ENCODE results near the gene MYO18A. TPM values are rescaled to one million over a fixed set of nuclear protein-coding genes. Genes with fewer than 3 reads are reported as not detected.
"Not testable (repeated sequence)": the region's sequence is repeated elsewhere in the genome, so short reads cannot be mapped to it uniquely, and the experiment has no call there.

Gene MYO18A
- total RNA-seq, 2 experiments from 2014 or later, result 46.3 to 47.1 TPM

DNA sequence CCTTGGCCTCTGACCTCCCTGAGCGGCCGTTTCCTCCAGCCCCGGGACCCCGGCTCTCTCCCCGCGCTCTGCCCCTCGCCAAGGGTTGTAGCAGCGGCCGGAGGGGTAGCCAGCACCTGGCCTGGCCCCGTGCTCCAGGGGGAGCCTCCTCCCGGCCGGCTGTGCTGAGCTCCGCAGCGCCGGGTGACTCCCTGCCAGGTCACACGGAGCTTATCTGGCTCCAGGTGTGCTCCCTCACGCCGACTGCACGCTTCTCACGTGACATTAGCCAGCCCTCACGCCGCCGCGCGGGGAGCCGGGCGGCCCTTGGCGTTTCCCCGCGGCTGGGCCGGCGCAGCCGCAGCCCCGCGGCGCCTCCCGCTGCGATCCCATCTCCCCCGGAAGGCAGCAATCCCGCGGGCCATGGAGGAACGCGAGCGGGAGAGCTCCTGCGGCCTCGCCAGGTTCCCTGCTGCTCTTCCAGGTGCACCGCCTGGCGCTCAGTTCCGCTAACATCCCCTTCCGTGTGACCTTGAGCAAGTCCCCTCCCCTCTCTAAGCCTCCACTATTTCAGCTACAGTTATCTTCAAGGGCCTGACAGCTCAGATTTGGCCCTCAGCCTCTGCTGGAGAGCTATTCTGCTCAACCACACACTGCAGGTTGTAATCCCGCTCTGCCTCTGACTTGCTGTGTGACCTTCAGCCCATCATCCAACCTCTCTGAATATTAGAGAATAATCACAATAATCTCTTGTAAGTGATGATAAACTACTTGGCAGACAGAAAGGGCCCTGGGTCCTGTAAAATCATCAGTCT, 3.4 kb downstream of the MYO18A start:
- intact Hi-C loops (cut with micrococcal nuclease), result no loop called here
- ChIA-PET POLR2A (interaction anchor here (1.3 to 3.2 kb wide), 8 partner anchors 13 to 225 kb away, joined by 3 to 12 read pairs (median 5); partner anchors contain the start of gene PHF12), CTCF (interaction anchor here (0.6 to 9.2 kb wide), 12 partner anchors 9 to 1533 kb away, joined by 3 to 308 read pairs (median 3); partner anchors contain the start of gene TLCD1)
- Mint-ChIP-seq H3K4me1 (ENCODE audit: low read depth) (peaks cover 36% of the 10 kb centered on the region), H3K27ac (peak overlapping the region; percentile 64), H3K9me3 (no peaks in the 10 kb centered on the region), H3K27me3 (peaks cover 2% of the 10 kb centered on the region), H3K4me3 (peak overlapping the region; percentile 73), H3K36me3 (no peaks in the 10 kb centered on the region)
- DNase-seq, result peak; percentile 69

- Mint-ChIP-seq H3K27ac (no peak overlapping the region), H3K36me3 (no peaks in the 10 kb centered on the region), H3K9me3 (no peaks in the 10 kb centered on the region), H3K4me1 (ENCODE audit: low read depth) (peaks cover 31% of the 10 kb centered on the region), H3K27me3 (no peaks in the 10 kb centered on the region), H3K4me3 (no peak overlapping the region)
- intact Hi-C loops (cut with micrococcal nuclease), result no loop called here
- ChIA-PET POLR2A (interaction anchor here (0.9 to 2.9 kb wide), 2 partner anchors 19 to 26 kb away, joined by 3 to 12 read pairs; no protein-coding TSS in a partner anchor), CTCF (interaction anchor here (0.9 to 9.2 kb wide), 7 partner anchors 10 to 59 kb away, joined by 3 to 308 read pairs (median 11); no protein-coding TSS in a partner anchor)
- DNase-seq, result no peak
Observed at GRCh38 chr17:29175349-29175748, 4.8 kb downstream of the MYO18A start.

DNA sequence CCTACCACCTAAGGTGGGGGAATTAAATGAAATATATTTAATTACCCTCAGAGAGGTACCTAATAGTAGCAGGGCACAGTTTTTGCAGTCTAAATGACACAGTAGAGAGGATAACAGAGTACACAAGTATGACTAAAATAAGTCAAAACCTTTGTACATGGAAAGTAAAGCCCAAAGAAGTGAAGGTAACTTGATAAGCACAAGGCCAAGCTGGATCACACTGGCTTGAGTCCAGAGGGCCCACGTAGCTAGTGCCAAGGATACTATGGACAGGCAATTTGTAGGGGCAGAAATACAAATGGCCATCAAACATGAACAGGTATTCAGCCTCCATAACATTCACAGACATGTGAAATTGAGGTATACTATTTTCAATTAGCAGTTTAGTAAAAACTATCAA, 7.6 kb downstream of the MYO18A start:
- Mint-ChIP-seq H3K36me3 (no peaks in the 10 kb centered on the region), H3K27me3 (no peaks in the 10 kb centered on the region), H3K4me1 (ENCODE audit: low read depth) (peaks cover 12% of the 10 kb centered on the region), H3K27ac (no peak overlapping the region), H3K9me3 (no peaks in the 10 kb centered on the region), H3K4me3 (no peak overlapping the region)
- no peak for DNase-seq
- ChIA-PET CTCF (interaction anchor here (1.2 to 3.7 kb wide), 3 partner anchors 27 to 48 kb away, joined by 3 to 11 read pairs (median 3); no protein-coding TSS in a partner anchor), POLR2A (no interaction called here)
- intact Hi-C loops (cut with micrococcal nuclease), result no loop called here

DNA sequence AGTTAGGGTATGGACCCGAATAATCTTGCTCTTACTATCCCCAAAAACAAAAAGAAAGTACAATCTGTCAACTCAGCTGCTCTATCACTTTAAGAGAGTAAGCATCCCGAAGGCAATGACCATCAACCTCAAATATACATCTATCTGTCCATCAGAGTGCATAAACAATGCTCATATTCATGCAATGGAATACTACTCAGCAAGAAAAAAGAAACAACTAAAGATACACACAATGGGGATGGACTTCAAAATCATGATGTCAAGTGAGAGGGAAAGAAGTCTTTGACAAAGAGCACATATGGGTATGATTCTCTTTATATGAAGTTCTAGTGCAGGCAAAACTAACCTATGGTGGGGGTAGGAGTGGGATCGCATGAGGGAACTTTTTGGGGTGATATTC, 9.5 kb downstream of the MYO18A start:
- no peaks in the 10 kb centered on the region for H3K27me3 Mint-ChIP-seq
- intact Hi-C loops (cut with micrococcal nuclease), result no loop called here
- CTCF ChIA-PET, result interaction anchor here (1.6 kb wide), 1 partner anchor 10 kb away, joined by 4 read pairs; the partner anchor contains the start of gene MYO18A

DNA sequence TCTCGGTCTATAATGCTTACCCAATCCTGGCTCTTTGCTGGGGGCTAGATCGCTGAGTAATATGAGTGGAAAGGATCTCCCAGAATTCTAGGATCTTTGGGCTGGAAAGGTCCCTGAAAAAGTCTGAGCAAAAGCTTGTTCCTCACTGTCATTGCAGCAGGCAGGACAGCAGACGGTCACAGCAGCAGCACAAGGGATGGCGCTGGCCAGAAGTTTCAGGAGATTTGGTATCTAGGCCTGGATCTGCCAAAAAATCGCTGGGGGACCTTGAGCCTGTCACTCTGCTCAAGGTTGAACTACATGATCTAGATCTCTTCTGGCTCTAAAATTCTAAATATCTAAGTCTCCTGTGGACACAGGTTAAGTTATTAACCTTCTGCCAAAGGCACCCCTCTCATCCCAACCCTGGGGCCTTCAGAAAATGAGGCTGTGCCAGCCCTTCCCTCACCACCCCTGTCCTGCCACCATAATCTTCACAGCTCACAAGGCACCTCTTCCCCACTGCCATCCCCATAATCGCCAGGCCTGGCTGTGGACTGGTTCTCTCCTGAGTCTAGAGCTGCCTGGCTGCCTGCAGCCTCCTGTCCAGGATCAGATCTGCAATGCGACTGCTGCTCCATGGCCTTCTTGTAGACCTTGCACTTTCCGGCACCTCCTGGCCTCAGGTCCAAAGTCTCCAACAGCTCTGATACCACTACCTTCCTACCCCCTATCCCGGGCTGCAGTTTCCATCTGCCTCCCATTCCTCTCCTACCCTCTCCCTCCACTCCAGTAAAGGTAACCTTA, 10.2 kb downstream of the MYO18A start:
- H3K27ac Mint-ChIP-seq, result no peak overlapping the region
- intact Hi-C loops (cut with micrococcal nuclease), result no loop called here
- no peak overlapping the region for H3K4me3 Mint-ChIP-seq
- H3K36me3 Mint-ChIP-seq, result peaks cover 7% of the 10 kb centered on the region
- no peaks in the 10 kb centered on the region for H3K27me3 Mint-ChIP-seq
- POLR2A ChIA-PET, result no interaction called here
- CTCF ChIA-PET, result interaction anchor here (1.0 to 1.6 kb wide), 2 partner anchors 10 kb away, joined by 3 to 4 read pairs; partner anchors contain the start of gene MYO18A
- no peaks in the 10 kb centered on the region for H3K9me3 Mint-ChIP-seq
- no peaks in the 10 kb centered on the region for H3K4me1 Mint-ChIP-seq (ENCODE audit: low read depth)
- no peak for DNase-seq

More for the DNA sequence above, 9.5 kb downstream of the MYO18A start:
- no peak overlapping the region for H3K4me3 Mint-ChIP-seq
- no peaks in the 10 kb centered on the region for H3K4me1 Mint-ChIP-seq (ENCODE audit: low read depth)
- no peak overlapping the region for H3K27ac Mint-ChIP-seq
- H3K9me3 Mint-ChIP-seq, result no peaks in the 10 kb centered on the region
- POLR2A ChIA-PET, result no interaction called here
- peaks cover 7% of the 10 kb centered on the region for H3K36me3 Mint-ChIP-seq
- no peak for DNase-seq

DNA sequence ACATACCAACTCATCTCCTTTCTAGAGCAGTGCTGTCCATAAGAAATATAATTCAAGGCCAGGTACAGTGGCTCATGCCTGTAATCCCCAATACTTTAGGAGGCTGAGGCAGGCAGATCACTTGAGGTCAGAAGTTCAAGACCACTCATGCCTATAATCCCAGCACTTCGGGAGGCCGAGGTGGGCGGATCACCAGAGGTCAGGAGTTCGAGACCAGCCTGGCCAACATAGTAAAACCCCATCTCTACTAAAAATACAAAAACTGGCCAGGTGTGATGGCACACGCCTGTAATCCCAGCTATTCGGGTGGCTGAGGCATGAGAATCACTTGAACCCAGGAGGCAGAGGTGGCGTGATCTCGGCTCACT, 11.5 kb downstream of the MYO18A start:
- intact Hi-C loops (cut with micrococcal nuclease); POLR2A ChIA-PET; H3K36me3 Mint-ChIP-seq; H3K4me3 Mint-ChIP-seq; H3K27ac Mint-ChIP-seq; H3K4me1 Mint-ChIP-seq (ENCODE audit: low read depth); H3K9me3 Mint-ChIP-seq; DNase-seq; H3K27me3 Mint-ChIP-seq: not testable (repeated sequence)
- CTCF ChIA-PET, result interaction anchor here (1.0 kb wide), 1 partner anchor 11 kb away, joined by 3 read pairs; the partner anchor contains the start of gene MYO18A

DNA sequence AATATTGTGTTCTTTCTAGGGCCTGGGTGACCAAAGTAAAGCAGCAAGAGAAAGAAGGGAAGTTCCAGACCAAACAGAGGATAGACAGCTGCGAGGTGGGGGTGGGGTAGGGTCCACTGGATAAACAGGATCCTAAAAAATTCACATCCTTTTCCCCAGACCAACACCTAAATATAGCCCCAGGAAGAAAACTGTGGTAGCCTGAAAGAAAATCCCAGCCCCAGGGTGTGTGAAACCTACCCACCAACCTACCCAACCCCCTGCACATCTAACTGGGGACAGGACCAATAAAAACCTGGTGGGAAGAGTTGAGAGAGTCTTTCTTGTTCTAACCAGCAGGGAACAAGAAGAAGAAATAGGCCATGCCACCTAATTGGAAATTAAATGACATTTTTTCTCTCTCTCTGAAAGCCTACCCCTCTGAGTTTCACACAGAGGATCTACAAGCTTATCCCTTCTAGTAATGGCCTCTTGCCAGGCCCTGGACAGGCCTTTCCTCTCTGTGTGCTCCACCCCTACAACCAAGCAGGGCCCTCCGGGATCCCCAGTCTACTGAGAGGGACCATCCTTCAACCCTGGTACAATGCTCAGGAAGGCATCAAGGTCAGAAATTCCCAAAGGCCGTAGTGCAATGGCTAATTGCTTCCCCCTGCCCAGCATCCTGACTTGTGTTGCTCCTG, 12.0 kb downstream of the MYO18A start:
- H3K27me3 Mint-ChIP-seq, result no peaks in the 10 kb centered on the region
- H3K36me3 Mint-ChIP-seq, result peaks cover 7% of the 10 kb centered on the region
- H3K27ac Mint-ChIP-seq, result no peak overlapping the region
- no peak for DNase-seq
- POLR2A ChIA-PET, result no interaction called here
- H3K9me3 Mint-ChIP-seq, result no peaks in the 10 kb centered on the region
- CTCF ChIA-PET, result interaction anchor here (1.1 to 5.3 kb wide), 3 partner anchors 10 to 44 kb away, joined by 3 to 43 read pairs (median 5); partner anchors contain the start of gene MYO18A
- intact Hi-C loops (cut with micrococcal nuclease), result no loop called here
- no peaks in the 10 kb centered on the region for H3K4me1 Mint-ChIP-seq (ENCODE audit: low read depth)
- H3K4me3 Mint-ChIP-seq, result no peak overlapping the region

- POLR2A ChIA-PET, result no interaction called here
- H3K4me1 Mint-ChIP-seq (ENCODE audit: low read depth), result no peaks in the 10 kb centered on the region
- H3K4me3 Mint-ChIP-seq, result no peak overlapping the region
- no peaks in the 10 kb centered on the region for H3K9me3 Mint-ChIP-seq
- H3K36me3 Mint-ChIP-seq, result peaks cover 7% of the 10 kb centered on the region
- DNase-seq, result no peak
- H3K27ac Mint-ChIP-seq, result no peak overlapping the region
- CTCF ChIA-PET, result interaction anchor here (0.7 to 5.3 kb wide), 4 partner anchors 10 to 43 kb away, joined by 3 to 43 read pairs (median 4); partner anchors contain the start of gene MYO18A
- intact Hi-C loops (cut with micrococcal nuclease), result no loop called here
- H3K27me3 Mint-ChIP-seq, result no peaks in the 10 kb centered on the region
Observed at GRCh38 chr17:29167393-29168078, 12.7 kb downstream of the MYO18A start.

GRCh38 chr17:29166507-29166887, 13.7 kb downstream of the MYO18A start:
- no peak overlapping the region for H3K27ac Mint-ChIP-seq
- ChIA-PET POLR2A (no interaction called here), CTCF (interaction anchor here (1.0 to 5.3 kb wide), 3 partner anchors 11 to 49 kb away, joined by 4 to 43 read pairs (median 6); partner anchors contain the start of gene MYO18A)

GRCh38 chr17:29165800-29166506, 14.2 kb downstream of the MYO18A start:
- intact Hi-C loops (cut with micrococcal nuclease), result no loop called here

More at GRCh38 chr17:29166507-29166887, 13.7 kb downstream of the MYO18A start:
- Mint-ChIP-seq H3K36me3 (peaks cover 7% of the 10 kb centered on the region), H3K9me3 (no peaks in the 10 kb centered on the region), H3K4me3 (no peak overlapping the region), H3K27me3 (no peaks in the 10 kb centered on the region), H3K4me1 (ENCODE audit: low read depth) (no peaks in the 10 kb centered on the region)
- no peak for DNase-seq
- intact Hi-C loops (cut with micrococcal nuclease), result no loop called here

More at GRCh38 chr17:29165800-29166506, 14.2 kb downstream of the MYO18A start:
- Mint-ChIP-seq H3K4me3 (no peak overlapping the region), H3K36me3 (peaks cover 7% of the 10 kb centered on the region), H3K27ac (no peak overlapping the region), H3K27me3 (no peaks in the 10 kb centered on the region), H3K9me3 (no peaks in the 10 kb centered on the region), H3K4me1 (ENCODE audit: low read depth) (no peaks in the 10 kb centered on the region)
- DNase-seq, result no peak
- POLR2A ChIA-PET, result interaction anchor here (1.4 kb wide), 1 partner anchor 11 kb away, joined by 4 read pairs; no protein-coding TSS in a partner anchor
- CTCF ChIA-PET, result interaction anchor here (1.0 to 5.3 kb wide), 4 partner anchors 12 to 49 kb away, joined by 4 to 43 read pairs (median 7); partner anchors contain the start of gene MYO18A
